Measurements from ENCODE around the gene COA1. TPM values are rescaled to one million over a fixed set of nuclear protein-coding genes. Genes with fewer than 3 reads are reported as not detected.

Gene COA1
- total RNA-seq, 3 donors from 2014 or later (not counting 1 experiment from before 2014, with no cell fraction given), result 55.0 to 85.3 (median 69.5) TPM

GRCh38 chr7:43612128-43612527, 117.2 kb downstream of the COA1 start:
- H3K4me1 Mint-ChIP-seq, result peaks cover 63 to 64% of the 10 kb centered on the region in 2 donors
- H3K36me3 Mint-ChIP-seq, result peaks cover 18% of the 10 kb centered on the region
- Histone ChIP-seq H3K27me3 (ENCODE audit: control insufficient read depth, insufficient read depth, low read length) (no peaks in the 10 kb centered on the region), H3K36me3 (ENCODE audit: control insufficient read depth, insufficient read depth, low read length) (peaks cover 74% of the 10 kb centered on the region), H3K9me3 (ENCODE audit: control insufficient read depth, insufficient read depth, low read length) (no peaks in the 10 kb centered on the region), H3K27ac (ENCODE audit: low read length) (no peak overlapping the region), H3K4me3 (ENCODE audit: low read length) (no peak overlapping the region), H3K4me1 (ENCODE audit: control insufficient read depth, insufficient read depth, low read length) (peaks cover 38% of the 10 kb centered on the region)
- DNase-seq, result no peak
- no peak overlapping the region for H3K4me3 Mint-ChIP-seq
- WGBS (ENCODE audit: insufficient coverage), result 91% methylated on average over 4 of the region's 5 CpGs
- no peaks in the 10 kb centered on the region for H3K9me3 Mint-ChIP-seq
- H3K27ac Mint-ChIP-seq, result no peak overlapping the region
- TF ChIP-seq CTCF (IDR thresholded peaks at IDR 0.05), result no peak
- intact Hi-C loops (cut with micrococcal nuclease), result no loop called here
- ATAC-seq, result no peak
- no peaks in the 10 kb centered on the region for H3K27me3 Mint-ChIP-seq (ENCODE audit: low read depth in 2 of 2)

DNA sequence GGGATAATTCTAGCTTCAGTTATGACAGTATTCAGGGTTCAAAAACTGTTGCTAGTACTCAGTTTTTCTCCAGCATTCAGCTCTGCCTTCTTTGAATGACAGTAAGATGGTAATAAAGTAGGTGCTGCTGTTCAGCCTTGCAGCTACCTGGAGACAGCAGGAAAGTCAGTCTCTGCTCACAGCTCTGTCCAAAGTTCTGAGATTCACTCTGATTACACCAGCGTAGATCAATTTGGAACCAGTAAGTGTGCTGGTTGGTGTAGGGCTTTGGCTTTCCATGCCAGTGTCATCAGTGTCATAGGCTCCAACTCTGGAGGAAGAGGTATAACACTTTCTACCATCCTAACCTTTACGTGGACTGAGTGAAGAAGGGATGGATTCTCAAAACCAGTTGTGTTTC, 120.2 kb downstream of the COA1 start:
- ATAC-seq, result no peak
- no peaks in the 10 kb centered on the region for H3K9me3 Mint-ChIP-seq
- H3K27me3 Mint-ChIP-seq (ENCODE audit: low read depth in 2 of 2), result no peaks in the 10 kb centered on the region
- no peaks in the 10 kb centered on the region for H3K9me3 ChIP-seq (ENCODE audit: control insufficient read depth, insufficient read depth, low read length)
- H3K4me3 ChIP-seq (ENCODE audit: low read length), result no peak overlapping the region
- peaks cover 58% of the 10 kb centered on the region for H3K36me3 ChIP-seq (ENCODE audit: control insufficient read depth, insufficient read depth, low read length)
- H3K27ac Mint-ChIP-seq, result peak overlapping the region; percentile 76 to 77
- H3K4me1 Mint-ChIP-seq, result peaks cover 65 to 67% of the 10 kb centered on the region in 2 donors
- peaks cover 23% of the 10 kb centered on the region for H3K36me3 Mint-ChIP-seq
- 100% methylated on average over 1 of the region's 2 CpGs for WGBS (ENCODE audit: insufficient coverage)
- peak overlapping the region; percentile 1 for H3K4me3 Mint-ChIP-seq
- TF ChIP-seq CTCF (IDR thresholded peaks at IDR 0.05), result no peak
- H3K27me3 ChIP-seq (ENCODE audit: control insufficient read depth, insufficient read depth, low read length), result no peaks in the 10 kb centered on the region
- peaks cover 32% of the 10 kb centered on the region for H3K4me1 ChIP-seq (ENCODE audit: control insufficient read depth, insufficient read depth, low read length)
- no peak overlapping the region for H3K27ac ChIP-seq (ENCODE audit: low read length)
- DNase-seq, result peak in 1 of 2 donors; percentile 14
- intact Hi-C loops (cut with micrococcal nuclease), result no loop called here

- DNase-seq, result no peak
- Histone ChIP-seq H3K36me3 (ENCODE audit: control insufficient read depth, insufficient read depth, low read length) (peaks cover 67% of the 10 kb centered on the region), H3K27me3 (ENCODE audit: control insufficient read depth, insufficient read depth, low read length) (no peaks in the 10 kb centered on the region), H3K4me3 (ENCODE audit: low read length) (no peak overlapping the region), H3K4me1 (ENCODE audit: control insufficient read depth, insufficient read depth, low read length) (peaks cover 25% of the 10 kb centered on the region), H3K9me3 (ENCODE audit: control insufficient read depth, insufficient read depth, low read length) (no peaks in the 10 kb centered on the region), H3K27ac (ENCODE audit: low read length) (peak overlapping the region; percentile 11)
- intact Hi-C loops (cut with micrococcal nuclease), result no loop called here
- Mint-ChIP-seq H3K36me3 (peaks cover 23% of the 10 kb centered on the region), H3K4me3 (peak overlapping the region; percentile 61), H3K9me3 (no peaks in the 10 kb centered on the region), H3K27ac (peak overlapping the region; percentile 29 to 77), H3K4me1 (peaks cover 44 to 47% of the 10 kb centered on the region in 2 donors), H3K27me3 (ENCODE audit: low read depth in 2 of 2) (no peaks in the 10 kb centered on the region)
- ATAC-seq, result no peak
- WGBS (ENCODE audit: insufficient coverage), result 91% methylated on average over 1 of the region's 1 CpG
- no peak for TF ChIP-seq CTCF (IDR thresholded peaks at IDR 0.05)
These were observed 125.1 kb downstream of the COA1 start for GRCh38 chr7:43604251-43604650.

DNA sequence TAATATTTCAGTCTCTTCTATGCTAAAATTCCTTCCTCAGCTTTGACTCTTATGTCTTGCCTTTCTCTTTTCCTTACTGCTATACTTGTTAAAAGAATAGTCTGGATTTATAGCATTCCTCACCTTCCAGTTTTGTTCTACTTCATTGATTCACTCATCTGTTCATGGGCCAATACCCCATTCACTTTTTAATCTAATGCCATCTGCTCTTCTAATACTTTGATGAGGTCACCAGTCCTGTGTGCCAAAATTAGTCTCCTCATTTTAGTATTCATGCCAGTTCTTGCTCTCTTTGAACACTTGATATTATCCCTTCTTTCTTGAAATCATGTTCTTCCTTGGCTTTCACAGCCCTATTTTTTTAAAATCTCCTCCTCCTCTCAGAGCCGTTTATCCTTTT, 127.1 kb downstream of the COA1 start:
- no peaks in the 10 kb centered on the region for H3K9me3 Mint-ChIP-seq
- no peak for ATAC-seq
- no CpG with 5 or more reads among the region's 1 CpG for WGBS (ENCODE audit: insufficient coverage)
- Histone ChIP-seq H3K36me3 (ENCODE audit: control insufficient read depth, insufficient read depth, low read length) (peaks cover 69% of the 10 kb centered on the region), H3K27ac (ENCODE audit: low read length) (peak overlapping the region; percentile 3), H3K27me3 (ENCODE audit: control insufficient read depth, insufficient read depth, low read length) (no peaks in the 10 kb centered on the region), H3K9me3 (ENCODE audit: control insufficient read depth, insufficient read depth, low read length) (no peaks in the 10 kb centered on the region), H3K4me1 (ENCODE audit: control insufficient read depth, insufficient read depth, low read length) (peaks cover 28% of the 10 kb centered on the region), H3K4me3 (ENCODE audit: low read length) (no peak overlapping the region)
- no peaks in the 10 kb centered on the region for H3K27me3 Mint-ChIP-seq (ENCODE audit: low read depth in 2 of 2)
- no peak overlapping the region for H3K27ac Mint-ChIP-seq
- no peak overlapping the region for H3K4me3 Mint-ChIP-seq
- H3K4me1 Mint-ChIP-seq, result peaks cover 32 to 36% of the 10 kb centered on the region in 2 donors
- no peak for TF ChIP-seq CTCF (IDR thresholded peaks at IDR 0.05)
- peaks cover 12% of the 10 kb centered on the region for H3K36me3 Mint-ChIP-seq
- intact Hi-C loops (cut with micrococcal nuclease), result no loop called here
- DNase-seq, result no peak

Data from natural killer cell (primary cell).